ENCODE results near the gene ETFA.

The ETFA gene

DNA sequence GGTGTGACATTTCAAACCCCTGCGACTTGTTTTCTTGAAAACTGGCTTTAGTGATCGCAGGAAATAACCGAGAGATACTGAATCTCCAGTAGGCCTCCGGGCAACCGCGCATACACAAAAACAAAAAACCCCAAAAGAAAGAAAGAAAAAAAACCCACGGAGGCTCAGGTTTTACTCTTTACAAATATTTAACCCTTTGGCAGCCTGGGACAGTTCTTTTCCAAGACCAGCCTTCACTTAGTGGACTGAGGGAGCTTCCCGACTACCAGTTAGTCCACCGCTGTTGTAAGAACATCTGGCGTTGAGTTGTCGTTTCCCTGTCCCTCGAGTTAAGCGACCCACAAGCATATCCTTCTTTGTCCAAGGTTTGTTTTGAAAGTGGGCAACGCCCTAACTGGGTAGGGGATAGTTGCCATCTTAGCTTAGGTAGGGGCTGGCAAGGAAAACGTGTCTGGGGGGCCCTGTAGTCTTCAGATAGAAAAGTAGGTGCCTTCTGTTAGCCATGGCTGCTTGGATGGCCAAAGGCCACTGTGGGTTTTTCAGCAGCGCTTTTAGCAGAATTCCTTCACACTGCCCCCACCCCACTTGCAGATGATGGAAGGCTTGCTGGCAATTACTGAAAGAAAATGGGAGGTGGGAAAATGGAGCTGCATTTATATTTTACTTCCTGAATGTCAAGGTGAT is 32.2 kb upstream of the ETFA start:
- TF ChIP-seq, protein P1, sequence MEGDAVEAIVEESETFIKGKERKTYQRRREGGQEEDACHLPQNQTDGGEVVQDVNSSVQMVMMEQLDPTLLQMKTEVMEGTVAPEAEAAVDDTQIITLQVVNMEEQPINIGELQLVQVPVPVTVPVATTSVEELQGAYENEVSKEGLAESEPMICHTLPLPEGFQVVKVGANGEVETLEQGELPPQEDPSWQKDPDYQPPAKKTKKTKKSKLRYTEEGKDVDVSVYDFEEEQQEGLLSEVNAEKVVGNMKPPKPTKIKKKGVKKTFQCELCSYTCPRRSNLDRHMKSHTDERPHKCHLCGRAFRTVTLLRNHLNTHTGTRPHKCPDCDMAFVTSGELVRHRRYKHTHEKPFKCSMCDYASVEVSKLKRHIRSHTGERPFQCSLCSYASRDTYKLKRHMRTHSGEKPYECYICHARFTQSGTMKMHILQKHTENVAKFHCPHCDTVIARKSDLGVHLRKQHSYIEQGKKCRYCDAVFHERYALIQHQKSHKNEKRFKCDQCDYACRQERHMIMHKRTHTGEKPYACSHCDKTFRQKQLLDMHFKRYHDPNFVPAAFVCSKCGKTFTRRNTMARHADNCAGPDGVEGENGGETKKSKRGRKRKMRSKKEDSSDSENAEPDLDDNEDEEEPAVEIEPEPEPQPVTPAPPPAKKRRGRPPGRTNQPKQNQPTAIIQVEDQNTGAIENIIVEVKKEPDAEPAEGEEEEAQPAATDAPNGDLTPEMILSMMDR (IDR thresholded peaks at IDR 0.05) = no peak
- TF ChIP-seq ZFX (IDR thresholded peaks at IDR 0.05; ENCODE audit: borderline replicate concordance) = no peak
- H3K27ac ChIP-seq = no peak overlapping the region

- no peak overlapping the region for H3K27ac ChIP-seq
- TF ChIP-seq, protein P1 (IDR thresholded peaks at IDR 0.05) = no peak
- TF ChIP-seq ZFX (IDR thresholded peaks at IDR 0.05; ENCODE audit: borderline replicate concordance) = no peak
Measured at GRCh38 chr15:76342382-76343201, 31.3 kb upstream of the ETFA start.

DNA sequence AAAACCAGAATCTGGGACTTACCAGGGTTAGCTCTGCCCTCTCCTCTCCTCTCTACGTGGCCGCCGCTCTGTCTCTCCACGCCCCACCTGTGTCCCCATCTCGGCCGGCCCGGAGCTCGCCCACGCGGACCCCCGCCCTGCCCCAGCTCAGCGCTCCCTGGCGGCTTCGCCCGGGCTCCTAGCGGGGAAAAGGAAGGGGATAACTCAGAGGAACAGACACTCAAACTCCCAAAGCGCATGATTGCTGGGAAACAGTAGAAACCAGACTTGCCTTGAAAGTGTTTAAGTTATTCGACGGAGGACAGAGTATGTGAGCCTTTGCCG is 30.8 kb upstream of the ETFA start:
- H3K27ac ChIP-seq = no peak overlapping the region
- no peak for TF ChIP-seq ZFX (IDR thresholded peaks at IDR 0.05; ENCODE audit: borderline replicate concordance)
- TF ChIP-seq, protein P1 (IDR thresholded peaks at IDR 0.05) = no peak

DNA sequence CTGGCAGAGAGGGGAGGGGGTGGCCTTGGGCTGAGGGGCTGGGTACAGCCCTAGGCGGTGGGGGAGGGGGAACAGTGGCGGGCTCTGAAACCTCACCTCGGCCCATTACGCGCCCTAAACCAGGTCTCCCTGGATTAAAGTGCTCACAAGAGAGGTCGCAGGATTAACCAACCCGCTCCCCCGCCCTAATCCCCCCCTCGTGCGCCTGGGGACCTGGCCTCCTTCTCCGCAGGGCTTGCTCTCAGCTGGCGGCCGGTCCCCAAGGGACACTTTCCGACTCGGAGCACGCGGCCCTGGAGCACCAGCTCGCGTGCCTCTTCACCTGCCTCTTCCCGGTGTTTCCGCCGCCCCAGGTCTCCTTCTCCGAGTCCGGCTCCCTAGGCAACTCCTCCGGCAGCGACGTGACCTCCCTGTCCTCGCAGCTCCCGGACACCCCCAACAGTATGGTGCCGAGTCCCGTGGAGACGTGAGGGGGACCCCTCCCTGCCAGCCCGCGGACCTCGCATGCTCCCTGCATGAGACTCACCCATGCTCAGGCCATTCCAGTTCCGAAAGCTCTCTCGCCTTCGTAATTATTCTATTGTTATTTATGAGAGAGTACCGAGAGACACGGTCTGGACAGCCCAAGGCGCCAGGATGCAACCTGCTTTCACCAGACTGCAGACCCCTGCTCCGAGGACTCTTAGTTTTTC is 30.2 kb upstream of the ETFA start:
- TF ChIP-seq, protein P1 (IDR thresholded peaks at IDR 0.05) = no peak
- TF ChIP-seq ZFX (IDR thresholded peaks at IDR 0.05; ENCODE audit: borderline replicate concordance) = no peak

DNA sequence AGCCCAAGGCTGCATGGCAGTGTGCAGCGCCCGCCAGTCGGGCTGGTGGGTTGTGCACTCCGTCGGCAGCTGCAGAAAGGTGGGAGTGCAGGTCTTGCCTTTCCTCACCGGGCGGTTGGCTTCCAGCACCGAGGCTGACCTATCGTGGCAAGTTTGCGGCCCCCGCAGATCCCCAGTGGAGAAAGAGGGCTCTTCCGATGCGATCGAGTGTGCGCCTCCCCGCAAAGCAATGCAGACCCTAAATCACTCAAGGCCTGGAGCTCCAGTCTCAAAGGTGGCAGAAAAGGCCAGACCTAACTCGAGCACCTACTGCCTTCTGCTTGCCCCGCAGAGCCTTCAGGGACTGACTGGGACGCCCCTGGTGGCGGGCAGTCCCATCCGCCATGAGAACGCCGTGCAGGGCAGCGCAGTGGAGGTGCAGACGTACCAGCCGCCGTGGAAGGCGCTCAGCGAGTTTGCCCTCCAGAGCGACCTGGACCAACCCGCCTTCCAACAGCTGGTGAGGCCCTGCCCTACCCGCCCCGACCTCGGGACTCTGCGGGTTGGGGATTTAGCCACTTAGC is 29.6 kb upstream of the ETFA start:
- no peak overlapping the region for H3K27ac ChIP-seq
- TF ChIP-seq, protein P1 (IDR thresholded peaks at IDR 0.05) = peak; percentile 39; the same call in 1 of the 2 replicates
- TF ChIP-seq ZFX (IDR thresholded peaks at IDR 0.05; ENCODE audit: borderline replicate concordance) = no peak

More for the DNA sequence above, 30.2 kb upstream of the ETFA start:
- H3K27ac ChIP-seq = no peak overlapping the region

DNA sequence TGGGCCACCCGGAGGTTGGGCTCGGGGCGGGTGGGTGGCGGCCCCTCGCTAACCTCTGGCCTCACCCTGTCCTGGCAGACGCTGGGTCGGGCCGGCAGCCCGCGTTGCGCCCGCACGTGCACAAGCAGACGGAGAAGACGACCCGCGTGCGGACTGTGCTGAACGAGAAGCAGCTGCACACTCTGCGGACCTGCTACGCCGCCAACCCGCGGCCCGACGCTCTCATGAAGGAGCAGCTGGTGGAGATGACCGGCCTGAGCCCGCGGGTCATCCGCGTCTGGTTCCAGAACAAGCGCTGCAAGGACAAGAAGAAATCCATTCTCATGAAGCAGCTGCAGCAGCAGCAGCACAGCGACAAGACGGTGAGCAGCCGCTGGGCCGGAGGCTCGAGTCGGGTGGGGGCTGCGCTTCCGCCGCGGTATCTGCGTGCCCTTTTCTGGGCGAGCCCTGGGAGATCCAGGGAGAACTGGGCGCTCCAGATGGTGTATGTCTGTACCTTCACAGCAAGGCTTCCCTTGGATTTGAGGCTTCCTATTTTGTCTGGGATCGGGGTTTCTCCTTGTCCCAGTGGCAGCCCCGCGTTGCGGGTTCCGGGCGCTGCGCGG is 29.0 kb upstream of the ETFA start:
- no peak overlapping the region for H3K27ac ChIP-seq
- no peak for TF ChIP-seq ZFX (IDR thresholded peaks at IDR 0.05; ENCODE audit: borderline replicate concordance)
- TF ChIP-seq, protein P1 (IDR thresholded peaks at IDR 0.05) = no peak
